GM21529 (cell line): ENCODE data around the gene CHST2.

Experiments
- ATAC-seq: cut with Tn5 transposase; IDR thresholded peaks from one replicate; pipeline ENCODE4 v1.9.1; 2021; ENCODE audit not compliant: unreplicated experiment

CHST2 gene

GRCh38 chr3:143165211-143165610, 45.6 kb downstream of the CHST2 start:
- peak; percentile 45 for ATAC-seq

GRCh38 chr3:143165612-143166285, 46.2 kb downstream of the CHST2 start:
- ATAC-seq, result peak; percentile 73

GRCh38 chr3:143166376-143166775, 46.8 kb downstream of the CHST2 start:
- no peak for ATAC-seq

- ATAC-seq, result no peak
These were observed 48.6 kb downstream of the CHST2 start for GRCh38 chr3:143167969-143168854.

GRCh38 chr3:143168855-143169192, 49.3 kb downstream of the CHST2 start:
- no peak for ATAC-seq

- ATAC-seq, result no peak
These were observed 50.5 kb downstream of the CHST2 start for GRCh38 chr3:143170074-143170473.

- peak; percentile 9 for ATAC-seq
These were observed 51.1 kb downstream of the CHST2 start for GRCh38 chr3:143170676-143171075.

GRCh38 chr3:143171141-143171980, 51.8 kb downstream of the CHST2 start:
- peak; percentile 80 for ATAC-seq

- ATAC-seq, result no peak
These were observed 52.7 kb downstream of the CHST2 start for GRCh38 chr3:143172062-143172794.

- no peak for ATAC-seq
These were observed 53.2 kb downstream of the CHST2 start for GRCh38 chr3:143172795-143173145.

GRCh38 chr3:143173242-143173641, 53.7 kb downstream of the CHST2 start:
- no peak for ATAC-seq
